EL (cell line): Measurements from ENCODE around the gene IFT74.

Experiments used
- DNase-seq: peaks from one replicate; pipeline ENCODE4 v3.0.0-alpha.2; 2016

The IFT74 gene

GRCh38 chr9:26975728-26976707 is 19.8 kb downstream of the IFT74 start:
- DNase-seq: peak; percentile 54

GRCh38 chr9:26983340-26983739 is 27.1 kb downstream of the IFT74 start:
- no peak for DNase-seq

GRCh38 chr9:26995810-26996209 is 39.6 kb downstream of the IFT74 start:
- DNase-seq: no peak

GRCh38 chr9:27003426-27004077 is 47.3 kb downstream of the IFT74 start:
- DNase-seq: no peak

GRCh38 chr9:27005491-27005890 is 49.3 kb downstream of the IFT74 start, which contains the start of gene LRRC19:
LRRC19 (minus strand) TSS chr9:27005672; CDS start chr9:26999694, 5,978 bp downstream.
- no peak for DNase-seq

GRCh38 chr9:27019589-27019988 is 63.4 kb downstream of the IFT74 start:
- DNase-seq: no peak

GRCh38 chr9:27022920-27023319 is 66.7 kb downstream of the IFT74 start:
- no peak for DNase-seq

- no peak for DNase-seq
These were observed 73.0 kb downstream of the IFT74 start for GRCh38 chr9:27029186-27029585.

GRCh38 chr9:27033815-27034403 is 77.7 kb downstream of the IFT74 start:
- peak; percentile 53 for DNase-seq

- no peak for DNase-seq
These were observed 81.3 kb downstream of the IFT74 start for GRCh38 chr9:27037499-27037898.

- no peak for DNase-seq
These were observed 85.5 kb downstream of the IFT74 start for GRCh38 chr9:27041746-27042145.

- DNase-seq: no peak
These were observed 86.3 kb downstream of the IFT74 start for GRCh38 chr9:27042476-27042875.

- no peak for DNase-seq
These were observed 87.0 kb downstream of the IFT74 start for GRCh38 chr9:27043176-27043575.

GRCh38 chr9:27047136-27047535 is 90.9 kb downstream of the IFT74 start:
- no peak for DNase-seq

- DNase-seq: peak; percentile 1
These were observed 97.3 kb downstream of the IFT74 start for GRCh38 chr9:27053369-27054022.

GRCh38 chr9:27054125-27054524 is 97.9 kb downstream of the IFT74 start:
- DNase-seq: no peak

- no peak for DNase-seq
These were observed 98.6 kb downstream of the IFT74 start for GRCh38 chr9:27054841-27055240.

- DNase-seq: no peak
These were observed 103.2 kb downstream of the IFT74 start for GRCh38 chr9:27059412-27059811.

GRCh38 chr9:27059907-27060306 is 103.7 kb downstream of the IFT74 start:
- DNase-seq: no peak

- DNase-seq: no peak
These were observed 109.1 kb downstream of the IFT74 start for GRCh38 chr9:27065288-27065687.

- DNase-seq: no peak
These were observed 117.9 kb downstream of the IFT74 start for GRCh38 chr9:27073841-27074728.

- DNase-seq: no peak
These were observed 122.5 kb downstream of the IFT74 start for GRCh38 chr9:27078685-27079084.
